Mesenchymal stem cell (in vitro differentiated cells and primary cell): ENCODE data around the gene RNF169.

ENCODE experiments used
- DNase-seq: peaks from one replicate; pipeline ENCODE4 v3.0.0-alpha.2; 2013
- H2AFZ ChIP-seq: one replicate; pipeline ENCODE4 v1.6.1; 2013; ENCODE audit warnings: low read depth, mild to moderate bottlenecking, control low read depth, inconsistent platforms, low read length, moderate library complexity
- H2AK5ac ChIP-seq: 2 replicates; pipeline ENCODE4 v1.6.1; 2013; ENCODE audit warnings: low read length, moderate library complexity, mild to moderate bottlenecking, inconsistent platforms; ENCODE audit not compliant: severe bottlenecking
- H2BK120ac ChIP-seq: one replicate; pipeline ENCODE4 v1.6.1; 2013; ENCODE audit warnings: low read depth, mild to moderate bottlenecking, inconsistent platforms, low read length, moderate library complexity
- H2BK12ac ChIP-seq, 2 experiments: one replicate each; pipeline ENCODE4 v1.6.1; 2013; ENCODE audit warnings: inconsistent platforms in 2 of 2, low read length in 2 of 2, mild to moderate bottlenecking in 2 of 2, moderate library complexity in 2 of 2, control low read depth in 1 of 2
- H2BK15ac ChIP-seq: one replicate; pipeline ENCODE4 v1.6.1; 2013; ENCODE audit warnings: mild to moderate bottlenecking, low read depth, inconsistent platforms; ENCODE audit not compliant: poor library complexity, severe bottlenecking
- H2BK5ac ChIP-seq: 2 replicates; pipeline ENCODE4 v1.6.1; 2013; ENCODE audit warnings: low read depth, mild to moderate bottlenecking, low read length, control low read depth, inconsistent platforms; ENCODE audit not compliant: poor library complexity, severe bottlenecking
- H3K14ac ChIP-seq, 2 experiments: one replicate each; pipeline ENCODE4 v1.6.1; 2013; ENCODE audit warnings: inconsistent platforms in 2 of 2, low read length in 2 of 2, control low read depth in 1 of 2, mild to moderate bottlenecking in 1 of 2, moderate library complexity in 1 of 2
- H3K18ac ChIP-seq, 2 experiments: one replicate each; pipeline ENCODE4 v1.6.1; 2013; ENCODE audit warnings: inconsistent platforms in 2 of 2, low read length in 2 of 2, control low read depth in 1 of 2, low read depth in 1 of 2, mild to moderate bottlenecking in 1 of 2
- H3K23ac ChIP-seq, 2 experiments: one replicate each; pipeline ENCODE4 v1.6.1; 2013; ENCODE audit warnings: inconsistent platforms in 2 of 2, low read length in 2 of 2, mild to moderate bottlenecking in 2 of 2, moderate library complexity in 2 of 2, control low read depth in 1 of 2
- H3K27ac ChIP-seq: 2 replicates; pipeline ENCODE4 v1.5.1; 2013; ENCODE audit warnings: mild to moderate bottlenecking, moderate library complexity, low read length, control low read depth, inconsistent platforms; ENCODE audit not compliant: poor library complexity, severe bottlenecking
- H3K27me3 ChIP-seq, 2 experiments: 2 replicates each; pipeline versions ENCODE4 v1.6.1 to v1.7.0; 2013; ENCODE audit warnings: low read length in 2 of 2, mild to moderate bottlenecking in 2 of 2, moderate library complexity in 2 of 2, control low read depth in 1 of 2, inconsistent platforms in 1 of 2; ENCODE audit not compliant: control insufficient read depth in 1 of 2, insufficient read depth in 1 of 2
- H3K36me3 ChIP-seq, 2 experiments: 2 replicates each; pipeline versions ENCODE4 v1.6.1 to v1.7.0; 2013; ENCODE audit warnings: low read length in 2 of 2, control low read depth in 1 of 2, inconsistent platforms in 1 of 2, low read depth in 1 of 2, mild to moderate bottlenecking in 1 of 2; ENCODE audit not compliant: insufficient read depth in 2 of 2, control insufficient read depth in 1 of 2
- H3K4ac ChIP-seq, 2 experiments: one replicate each; pipeline ENCODE4 v1.6.1; 2013; ENCODE audit warnings: inconsistent platforms in 2 of 2, low read length in 2 of 2, mild to moderate bottlenecking in 2 of 2, moderate library complexity in 2 of 2, control low read depth in 1 of 2, low read depth in 1 of 2
- H3K4me1 ChIP-seq: 2 replicates; pipeline ENCODE4 v1.6.1; 2013; ENCODE audit warnings: low read depth, low read length, control low read depth; ENCODE audit not compliant: control insufficient read depth, insufficient read depth
- H3K4me2 ChIP-seq: 2 replicates; pipeline ENCODE4 v1.6.1; 2013; ENCODE audit warnings: low read length, mild to moderate bottlenecking, inconsistent platforms; ENCODE audit not compliant: poor library complexity, severe bottlenecking
- H3K4me3 ChIP-seq, 2 experiments: 2 replicates each; pipeline versions ENCODE4 v1.5.1 to v1.7.0; 2013; ENCODE audit warnings: low read length in 2 of 2, mild to moderate bottlenecking in 2 of 2, control low read depth in 1 of 2, low read depth in 1 of 2; ENCODE audit not compliant: insufficient read depth in 1 of 2
- H3K79me1 ChIP-seq: replicated peaks from 2 replicates; pipeline ENCODE4 v1.6.1; 2013; ENCODE audit warnings: mild to moderate bottlenecking, control low read depth, low read length, inconsistent platforms; ENCODE audit not compliant: poor library complexity, severe bottlenecking
- H3K9ac ChIP-seq: 2 replicates; pipeline ENCODE4 v1.7.0; 2013; ENCODE audit warnings: mild to moderate bottlenecking, low read length, moderate library complexity
- H3K9me3 ChIP-seq: 2 replicates; pipeline ENCODE4 v1.7.0; 2013; ENCODE audit warnings: mild to moderate bottlenecking, low read length; ENCODE audit not compliant: control insufficient read depth
- H4K8ac ChIP-seq: one replicate; pipeline ENCODE4 v1.6.1; 2013; ENCODE audit warnings: inconsistent platforms, mild to moderate bottlenecking, low read length, moderate library complexity
- H4K91ac ChIP-seq: one replicate; pipeline ENCODE4 v1.6.1; 2013; ENCODE audit warnings: mild to moderate bottlenecking, low read length, inconsistent platforms
- WGBS: methylation state at CpG from one replicate; pipeline ENCODE4 v1.1.7; 2013; ENCODE audit warnings: mixed read lengths; 5-methylcytosine and 5-hydroxymethylcytosine counted together

The RNF169 gene

DNA sequence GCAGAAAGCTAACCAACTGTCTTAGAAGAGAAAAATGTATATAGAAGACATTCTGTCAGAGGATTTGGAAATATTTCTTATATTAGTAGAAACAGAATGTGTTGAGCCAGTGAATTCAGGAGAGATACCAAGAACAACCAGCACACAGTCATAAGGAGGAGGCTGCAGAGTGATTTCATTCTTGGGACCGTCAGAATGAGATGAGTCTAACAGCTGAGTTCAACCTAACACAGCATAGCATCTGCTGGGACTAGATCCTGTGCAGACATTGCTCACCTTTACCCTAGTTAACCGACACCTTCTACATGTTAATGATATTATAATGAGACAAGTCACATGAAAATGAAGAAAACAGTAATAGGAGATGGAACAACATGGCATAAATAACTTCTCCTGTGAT, 114.8 kb downstream of the RNF169 start:
- no peak overlapping the region for H2AK5ac ChIP-seq
- no peak overlapping the region for H2BK120ac ChIP-seq
- 100% methylated on average over 1 of the region's 2 CpGs for WGBS
- no peak overlapping the region for H3K4me2 ChIP-seq
- H3K18ac ChIP-seq: no peak overlapping the region
- H3K27ac ChIP-seq: no peak overlapping the region
- no peak overlapping the region for H3K14ac ChIP-seq
- no peak overlapping the region for H3K4ac ChIP-seq
- H3K4me3 ChIP-seq: no peak overlapping the region
- no peak overlapping the region for H2BK12ac ChIP-seq
- no peak overlapping the region for H2AFZ ChIP-seq
- no peak overlapping the region for H3K9ac ChIP-seq
- H3K36me3 ChIP-seq: peaks cover 37 to 89% of the 10 kb centered on the region in 2 experiments
- no peak overlapping the region for H4K91ac ChIP-seq
- H3K79me1 ChIP-seq: peaks cover 3% of the 10 kb centered on the region
- peaks cover 92% of the 10 kb centered on the region for H3K9me3 ChIP-seq
- H3K4me1 ChIP-seq: no peaks in the 10 kb centered on the region
- H3K27me3 ChIP-seq: no peaks in the 10 kb centered on the region
- no peak overlapping the region for H3K23ac ChIP-seq
- H2BK15ac ChIP-seq: no peak overlapping the region
- H2BK5ac ChIP-seq: no peak overlapping the region
- no peak for DNase-seq
- no peak overlapping the region for H4K8ac ChIP-seq

DNA sequence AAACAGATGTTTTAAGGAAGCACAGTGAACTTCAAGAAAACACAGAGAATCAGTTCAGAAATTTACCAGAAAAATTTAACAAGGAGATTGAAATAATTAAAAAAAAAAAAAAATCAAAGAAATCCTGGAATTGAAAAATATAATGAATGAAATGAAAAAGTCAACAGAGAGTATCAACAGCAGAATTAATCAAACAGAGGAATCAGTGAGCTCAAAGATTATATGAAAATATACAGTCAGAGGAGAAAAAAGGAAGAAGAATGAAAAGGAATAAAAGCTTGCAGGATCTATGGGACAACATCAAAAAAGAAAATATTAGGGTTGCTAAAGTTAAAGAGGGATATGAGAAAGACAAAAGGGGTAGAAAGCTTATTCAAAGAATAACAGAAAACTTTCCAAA, 117.9 kb downstream of the RNF169 start:
- no peak overlapping the region for H2BK12ac ChIP-seq
- no peak overlapping the region for H3K4me2 ChIP-seq
- no peak overlapping the region for H2AK5ac ChIP-seq
- H3K36me3 ChIP-seq: peaks cover 31 to 82% of the 10 kb centered on the region in 2 experiments
- no peak overlapping the region for H3K23ac ChIP-seq
- no peak for DNase-seq
- H2AFZ ChIP-seq: no peak overlapping the region
- no peak overlapping the region for H4K91ac ChIP-seq
- no peak overlapping the region for H3K9ac ChIP-seq
- no peak overlapping the region for H3K27ac ChIP-seq
- no peak overlapping the region for H2BK15ac ChIP-seq
- no peaks in the 10 kb centered on the region for H3K4me1 ChIP-seq
- H3K9me3 ChIP-seq: peaks cover 99% of the 10 kb centered on the region
- no peak overlapping the region for H2BK5ac ChIP-seq
- no peak overlapping the region for H3K4ac ChIP-seq
- peaks cover 7% of the 10 kb centered on the region for H3K79me1 ChIP-seq
- H3K27me3 ChIP-seq: no peaks in the 10 kb centered on the region
- H2BK120ac ChIP-seq: no peak overlapping the region
- H3K4me3 ChIP-seq: peak overlapping the region in 1 of 2 experiments; percentile 50
- no peak overlapping the region for H4K8ac ChIP-seq
- no peak overlapping the region for H3K14ac ChIP-seq
- no peak overlapping the region for H3K18ac ChIP-seq

DNA sequence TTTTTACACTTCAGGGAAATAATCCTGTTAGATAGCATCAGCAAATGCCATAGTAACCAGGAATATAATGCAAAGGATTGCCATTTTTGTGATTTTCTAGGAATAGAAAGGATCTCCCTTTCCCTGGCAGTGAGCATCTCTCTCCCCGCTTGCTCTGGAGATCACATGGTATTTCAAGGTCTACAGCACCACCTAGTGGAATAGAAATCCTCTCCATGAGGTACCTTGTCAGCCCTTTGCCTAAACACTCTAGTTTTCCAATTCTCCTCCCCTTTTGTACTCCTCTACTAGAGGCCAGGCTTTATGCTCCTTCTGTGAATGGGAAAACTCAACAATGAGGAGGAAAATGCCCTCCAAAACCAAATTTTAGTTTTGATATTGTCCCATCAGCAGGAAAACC, 121.8 kb downstream of the RNF169 start:
- Histone ChIP-seq H3K4ac (no peak overlapping the region), H4K91ac (no peak overlapping the region), H3K4me2 (no peak overlapping the region), H2AFZ (no peak overlapping the region), H3K27me3 (no peaks in the 10 kb centered on the region), H2BK15ac (no peak overlapping the region), H3K4me3 (no peak overlapping the region), H3K79me1 (peaks cover 4% of the 10 kb centered on the region), H3K18ac (no peak overlapping the region), H2BK5ac (no peak overlapping the region), H2BK12ac (no peak overlapping the region), H3K9me3 (peaks cover 88% of the 10 kb centered on the region), H3K27ac (no peak overlapping the region), H2BK120ac (no peak overlapping the region), H3K4me1 (no peaks in the 10 kb centered on the region), H3K9ac (no peak overlapping the region), H3K14ac (no peak overlapping the region), H2AK5ac (no peak overlapping the region), H4K8ac (no peak overlapping the region), H3K23ac (no peak overlapping the region), H3K36me3 (peaks cover 26 to 77% of the 10 kb centered on the region in 2 experiments)
- DNase-seq: peak; percentile 61
- 76% methylated on average over 1 of the region's 1 CpG for WGBS

DNA sequence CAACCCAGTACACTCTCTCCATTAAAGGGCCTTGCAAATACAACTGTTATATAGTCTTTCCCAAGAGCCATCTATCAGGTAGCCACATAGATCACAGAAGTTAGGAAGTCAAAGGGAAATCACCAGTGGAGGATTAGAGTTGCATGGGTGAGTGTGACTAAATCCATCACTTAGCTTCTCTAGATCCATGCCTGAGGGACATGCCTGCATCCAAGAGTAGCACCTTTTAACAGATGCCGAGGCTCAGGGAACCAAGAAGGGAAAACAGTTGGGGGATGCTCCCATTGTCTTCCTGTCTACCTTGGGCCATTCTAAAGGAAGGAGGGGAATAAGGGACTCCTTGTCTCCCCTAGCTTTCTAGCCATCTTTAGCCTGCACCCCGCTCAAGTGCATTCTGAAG, 122.4 kb downstream of the RNF169 start:
- peak overlapping the region in 1 of 2 experiments; percentile 42 for H3K4me3 ChIP-seq
- H3K23ac ChIP-seq: no peak overlapping the region
- H2BK5ac ChIP-seq: no peak overlapping the region
- no peak overlapping the region for H3K4ac ChIP-seq
- H3K79me1 ChIP-seq: peaks cover 4% of the 10 kb centered on the region
- H3K18ac ChIP-seq: no peak overlapping the region
- no peak overlapping the region for H3K9ac ChIP-seq
- H2BK12ac ChIP-seq: no peak overlapping the region
- no peak overlapping the region for H4K8ac ChIP-seq
- H3K4me2 ChIP-seq: no peak overlapping the region
- no peak overlapping the region for H2AFZ ChIP-seq
- H3K9me3 ChIP-seq: peaks cover 88% of the 10 kb centered on the region
- 97% methylated on average over 2 of the region's 2 CpGs for WGBS
- peak; percentile 13 for DNase-seq
- no peak overlapping the region for H4K91ac ChIP-seq
- no peaks in the 10 kb centered on the region for H3K4me1 ChIP-seq
- no peak overlapping the region for H3K27ac ChIP-seq
- H2BK15ac ChIP-seq: no peak overlapping the region
- H3K36me3 ChIP-seq: peaks cover 25 to 77% of the 10 kb centered on the region in 2 experiments
- no peaks in the 10 kb centered on the region for H3K27me3 ChIP-seq
- H2BK120ac ChIP-seq: no peak overlapping the region
- no peak overlapping the region for H2AK5ac ChIP-seq
- no peak overlapping the region for H3K14ac ChIP-seq
